Cerebellar nuclear complex (tissue), 1 donor: ENCODE data around the gene GAB1.

Experiments used
- DNase-seq, 2 experiments: peaks; one replicate each; lab custom pipeline; 2025; lab: John Stamatoyannopoulos, UW

The GAB1 gene

GRCh38 chr4:143489106-143489505 is 152.4 kb downstream of the GAB1 start:
- no peak for DNase-seq

DNA sequence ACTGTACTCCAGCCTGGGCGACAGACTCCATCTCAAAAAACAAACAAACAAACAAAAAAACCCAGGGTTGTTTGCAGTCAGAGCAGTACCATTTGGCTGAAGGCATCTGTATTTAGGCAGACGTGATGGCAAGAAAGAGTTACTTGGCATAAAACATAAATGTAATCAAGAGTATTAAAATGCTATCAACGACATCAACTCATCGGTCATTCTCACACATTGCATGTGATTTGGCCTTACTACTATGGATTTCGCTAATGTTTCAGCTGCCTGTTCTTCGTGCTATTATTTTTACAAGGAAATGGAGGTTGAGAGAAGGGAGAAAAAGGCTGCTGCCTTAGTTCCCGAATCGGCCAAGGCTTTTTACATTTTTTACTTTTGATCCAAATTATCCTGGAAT is 161.3 kb downstream of the GAB1 start:
- no peak for DNase-seq

DNA sequence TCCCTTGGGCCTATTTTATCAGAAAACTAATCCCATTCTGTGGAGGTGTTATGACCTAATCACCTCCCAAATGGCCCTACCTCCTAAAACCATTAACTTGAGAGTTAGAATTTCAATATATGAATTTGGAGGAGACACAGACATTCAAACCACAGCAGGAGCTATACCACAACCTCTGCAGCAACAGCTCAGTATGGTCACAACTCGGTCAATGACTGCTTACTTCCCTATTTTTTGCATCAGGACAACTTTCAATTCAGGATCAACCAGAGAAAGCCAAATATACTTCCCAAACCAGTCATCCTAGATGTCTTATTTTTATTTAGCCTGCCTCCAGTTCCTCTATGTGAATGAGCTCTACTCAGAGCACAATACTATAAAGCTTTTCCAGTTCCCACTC is 165.6 kb downstream of the GAB1 start:
- no peak for DNase-seq

GRCh38 chr4:143506031-143506430 is 169.4 kb downstream of the GAB1 start:
- DNase-seq = no peak

DNA sequence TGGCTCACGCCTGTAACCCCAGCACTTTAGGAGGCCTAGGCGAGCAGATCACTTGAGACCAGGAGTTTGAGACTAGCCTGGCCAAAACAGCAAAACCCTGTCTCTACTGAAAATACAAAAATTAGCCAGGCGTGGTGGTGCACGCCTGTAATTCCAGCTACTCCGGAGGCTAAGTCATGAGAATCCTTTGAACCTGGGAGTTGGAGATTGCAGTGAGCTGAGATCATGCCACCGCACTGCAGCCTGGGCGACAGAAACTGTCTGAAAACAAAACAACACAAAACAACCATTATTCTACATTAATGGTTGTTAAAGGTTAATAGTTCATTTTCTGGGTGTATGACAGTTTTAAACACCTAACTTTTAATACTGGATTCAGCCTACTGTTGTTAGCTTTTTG is 175.2 kb downstream of the GAB1 start:
- no peak for DNase-seq

- DNase-seq = no peak
Observed at GRCh38 chr4:143512978-143513313, 176.3 kb downstream of the GAB1 start.

GRCh38 chr4:143513314-143514168 is 176.9 kb downstream of the GAB1 start, which contains the start of gene SMARCA5:
SMARCA5 (plus strand) TSS chr4:143513702; CDS start chr4:143513925, 223 bp downstream.
- peak in 1 of 2 experiments; percentile 72 for DNase-seq

GRCh38 chr4:143514169-143514495 is 177.5 kb downstream of the GAB1 start:
- no peak for DNase-seq

GRCh38 chr4:143514497-143514896 is 177.8 kb downstream of the GAB1 start:
- DNase-seq = no peak

DNA sequence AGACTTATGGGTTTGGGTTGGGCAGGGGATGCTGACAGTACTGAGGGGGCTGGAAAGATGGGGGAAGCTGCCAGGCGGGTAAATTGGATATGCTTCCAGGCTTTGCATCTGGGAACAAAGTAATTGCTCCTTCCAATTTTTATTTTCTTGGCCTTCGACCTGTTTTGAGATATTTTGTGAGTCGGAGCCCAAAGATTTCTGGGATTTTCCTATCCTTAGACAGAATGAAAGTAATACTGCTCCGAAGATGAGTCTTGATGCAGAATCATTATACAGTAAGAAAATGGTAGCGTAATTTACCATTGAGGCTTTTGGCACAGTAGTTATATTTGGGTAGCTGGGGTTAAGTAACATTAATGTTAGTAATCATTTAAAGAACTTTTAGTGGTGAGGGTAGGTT is 178.2 kb downstream of the GAB1 start:
- no peak for DNase-seq

DNA sequence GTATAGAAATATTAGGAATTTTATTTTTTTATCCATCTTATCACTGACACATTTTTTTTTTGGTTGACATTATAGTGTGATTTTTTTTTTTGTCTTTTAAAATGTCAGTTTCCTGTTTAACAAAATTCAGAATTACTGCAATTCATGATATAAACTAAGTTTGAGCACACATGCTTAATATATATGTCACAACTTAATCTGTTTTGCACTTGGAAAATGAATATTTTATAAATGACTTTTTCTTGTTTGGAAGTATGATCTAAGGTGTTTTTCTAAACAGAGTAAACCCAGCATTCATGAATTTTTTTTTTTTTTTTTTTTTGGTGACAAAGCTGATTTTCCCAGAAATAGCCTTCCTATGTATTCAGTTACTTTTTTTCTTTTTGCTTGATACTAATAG is 179.2 kb downstream of the GAB1 start:
- no peak for DNase-seq

DNA sequence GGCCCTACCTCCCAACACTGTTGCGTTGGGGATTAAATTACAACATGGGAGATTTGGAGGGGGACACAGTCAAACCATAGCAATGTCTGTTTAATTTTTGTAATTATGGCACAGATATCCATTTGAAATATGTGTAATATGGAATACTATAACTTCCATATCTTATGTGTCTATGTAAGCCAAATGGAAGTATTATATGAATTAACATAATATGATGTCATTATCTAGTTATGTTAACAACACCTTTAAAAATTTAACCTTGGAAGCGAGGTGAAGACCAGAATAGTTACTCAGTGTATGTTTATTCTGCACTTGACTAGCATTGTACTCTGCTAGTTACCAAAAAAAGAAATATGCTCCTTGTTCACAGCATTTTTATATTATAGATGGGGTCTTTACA is 181.1 kb downstream of the GAB1 start:
- no peak for DNase-seq
